GM12873 (cell line): ENCODE results near the gene PDCD7.

Experiments
- CTCF ChIP-seq: IDR thresholded peaks from 2 replicates; pipeline ENCODE4 v1.5.1; 2012; ENCODE audit warnings: low read depth, mild to moderate bottlenecking, moderate library complexity, low read length, control low read depth; ENCODE audit not compliant: insufficient read depth; ENCODE audit errors: missing control alignments

Gene PDCD7

DNA sequence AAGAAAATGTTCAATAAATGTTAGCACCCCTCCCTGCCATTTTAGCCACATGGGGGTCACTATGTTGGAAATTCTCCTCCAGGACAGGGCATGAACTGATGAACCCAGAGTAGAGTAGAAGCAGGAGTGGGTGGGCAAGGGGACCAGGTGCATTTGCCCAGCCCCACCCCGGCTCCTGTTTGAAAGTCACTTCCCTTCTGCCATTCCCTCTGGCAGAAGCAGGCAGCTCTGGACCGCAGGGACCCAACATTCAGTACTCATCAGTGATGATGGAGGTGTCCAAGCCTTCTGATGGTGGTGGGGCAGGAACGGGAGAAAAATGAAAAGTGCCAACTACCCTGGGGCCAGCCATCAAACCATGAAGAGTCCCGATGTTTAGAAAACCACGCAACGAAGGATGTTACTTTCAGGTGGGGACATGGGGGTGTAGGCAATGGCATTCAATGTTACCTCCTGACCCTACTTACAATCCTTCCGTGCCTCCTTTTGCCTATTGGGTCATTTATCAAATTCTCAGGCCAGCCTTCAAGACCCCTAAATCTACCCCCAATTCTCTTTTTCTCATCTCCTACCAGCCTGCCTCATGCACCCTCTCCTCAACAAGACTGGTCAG, 35.9 kb downstream of the PDCD7 start:
- no peak for TF ChIP-seq CTCF

DNA sequence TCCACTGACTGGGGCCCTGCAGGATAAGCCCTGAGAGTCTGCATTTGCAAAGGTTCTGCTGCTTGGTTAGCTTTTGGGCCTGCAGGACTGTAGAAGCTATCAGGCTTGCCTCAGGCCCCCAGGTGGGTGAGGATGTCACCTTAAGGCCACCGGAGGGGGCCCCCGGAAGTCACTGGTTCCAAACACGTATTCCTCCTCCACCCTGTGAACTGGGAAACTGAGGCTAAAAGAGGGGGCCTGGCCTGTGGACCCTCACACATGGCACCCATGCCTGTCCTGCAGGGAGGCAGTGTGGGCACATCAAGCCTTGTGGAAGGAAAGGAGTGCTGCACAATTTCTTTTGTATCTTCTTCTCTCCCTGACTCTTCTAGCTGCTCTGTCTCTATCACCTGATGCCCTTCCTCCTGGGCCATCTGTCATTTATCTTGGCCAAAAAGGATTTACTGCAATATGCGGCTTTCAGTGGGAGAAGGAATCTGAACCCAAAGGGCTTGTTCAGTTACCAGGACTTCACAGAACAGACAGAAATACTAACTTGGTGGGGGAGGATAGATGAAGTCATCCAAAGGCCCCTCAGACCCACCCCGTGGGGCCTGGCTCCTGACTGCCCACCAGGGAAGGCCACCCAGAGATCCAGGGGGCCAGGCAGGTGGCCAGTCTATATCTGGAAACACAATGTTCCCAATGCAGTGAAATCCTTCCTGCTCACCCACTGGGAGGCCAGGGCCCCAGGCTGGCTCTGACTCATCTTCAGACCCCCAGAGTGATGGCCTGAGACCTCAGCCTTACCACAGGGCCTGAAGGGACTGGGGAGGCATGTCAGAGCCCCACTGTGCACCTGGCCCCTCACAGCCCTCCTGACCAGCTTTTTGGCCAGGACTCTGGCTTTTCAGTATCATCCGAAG, 36.9 kb downstream of the PDCD7 start:
- TF ChIP-seq CTCF, result no peak

DNA sequence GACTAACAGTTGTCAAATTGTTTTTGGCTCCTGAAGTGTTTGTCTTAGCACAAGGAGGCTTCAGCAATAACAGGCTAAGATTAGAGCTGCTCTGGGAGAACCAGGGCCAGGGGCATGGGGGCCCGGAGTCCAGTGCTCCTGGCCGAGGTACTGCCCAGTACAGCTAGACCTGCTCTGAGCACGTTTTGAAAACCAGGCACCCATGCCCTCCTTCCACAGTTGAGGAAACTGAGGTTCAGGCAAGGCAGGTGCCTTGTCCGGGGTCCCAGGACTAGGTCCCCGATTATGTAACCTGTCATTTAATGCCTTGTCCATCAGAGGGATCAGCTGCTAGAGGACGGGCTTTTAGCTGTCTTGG, 37.9 kb downstream of the PDCD7 start:
- TF ChIP-seq CTCF, result no peak

GRCh38 chr15:65095011-65095746, 38.4 kb downstream of the PDCD7 start:
- TF ChIP-seq CTCF, result no peak

DNA sequence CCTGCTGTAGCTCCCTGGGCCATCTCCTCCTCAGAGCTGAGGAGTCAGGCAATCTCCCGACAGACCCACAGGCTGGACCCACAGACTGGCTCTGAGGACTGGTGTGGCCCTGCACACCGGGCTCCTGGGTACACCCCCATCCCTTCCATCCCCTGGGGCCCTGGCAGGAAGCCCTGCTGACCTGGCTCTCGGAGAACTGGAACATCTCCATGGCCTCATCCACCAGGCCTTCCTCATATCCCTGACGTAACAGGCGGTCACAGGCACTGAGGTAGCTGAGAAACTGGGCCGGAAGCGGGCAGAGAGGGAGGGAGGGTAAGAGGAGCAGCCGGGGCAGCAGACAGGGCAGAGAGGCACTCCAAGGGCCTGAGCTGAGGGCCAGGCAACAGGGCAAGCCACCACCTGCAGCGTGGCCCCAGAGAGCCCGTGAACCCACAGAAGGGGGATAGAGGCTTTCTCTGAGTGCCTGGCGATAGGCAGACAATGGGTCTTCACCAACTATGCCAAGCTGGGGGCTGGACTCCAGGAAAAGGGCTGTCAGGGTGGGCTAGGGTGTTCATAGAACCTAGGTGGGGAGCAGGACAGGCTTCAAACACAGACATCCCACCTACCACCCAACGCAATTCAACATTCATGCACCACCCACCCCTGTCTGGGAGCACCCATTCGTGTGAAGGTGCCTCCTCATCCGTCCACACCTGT, 39.2 kb downstream of the PDCD7 start:
- no peak for TF ChIP-seq CTCF

GRCh38 chr15:65092911-65093792, 40.5 kb downstream of the PDCD7 start:
- no peak for TF ChIP-seq CTCF
